Psoas muscle (tissue), 8 donors: ENCODE results near the gene CCDC92B. TPM values are rescaled to one million over a fixed set of nuclear protein-coding genes. Genes with fewer than 3 reads are reported as not detected.

ENCODE experiments used
- ATAC-seq, 4 donors: fragments of 200-7000 bp; cut with Tn5 transposase; one replicate each; pipeline ENCODE4 v1.9.1; 2020; ENCODE audit warnings: moderate library complexity in 3 of 4, mild to moderate bottlenecking in 2 of 4
- DNase-seq, 2 donors: peaks; one replicate each; pipeline ENCODE4 v3.0.0-alpha.2; 2020
- H3K27ac ChIP-seq: fragments of 200-600 bp; one replicate; pipeline ENCODE4 v1.8.0; 2022
- H3K27me3 ChIP-seq, 3 donors: fragments of 200-600 bp in 1 of 3; one replicate each; pipeline versions ENCODE4 v1.6.1 to v1.8.0; 2013 to 2022; ENCODE audit warnings: low read length in 2 of 3, mild to moderate bottlenecking in 2 of 3, moderate library complexity in 1 of 3; ENCODE audit not compliant: insufficient read depth in 3 of 3
- H3K36me3 ChIP-seq, 2 donors: fragments of 200-600 bp in 1 of 2; one replicate each; pipeline versions ENCODE4 v1.6.1 to v1.8.0; 2013 to 2022; ENCODE audit warnings: low read depth in 1 of 2, mild to moderate bottlenecking in 1 of 2, moderate library complexity in 1 of 2; ENCODE audit not compliant: insufficient read depth in 1 of 2
- H3K4me1 ChIP-seq: fragments of 200-600 bp; one replicate; pipeline ENCODE4 v1.8.0; 2022
- H3K4me3 ChIP-seq: fragments of 200-600 bp; one replicate; pipeline ENCODE4 v1.8.0; 2022; ENCODE audit warnings: mild to moderate bottlenecking
- H3K9me3 ChIP-seq: fragments of 200-600 bp; one replicate; pipeline ENCODE4 v1.8.0; 2022
- WGBS, 3 donors: extraction: QIAGEN DNeasy Blood & Tissue Kit; methylation state at CpG; one replicate each; pipeline versions ENCODE4 v1.1.6 to v1.1.7; 2013; 5-methylcytosine and 5-hydroxymethylcytosine counted together
- intact Hi-C, 2 donors: fragments of 100-400 bp; cut with DNase I; formaldehyde crosslinking; loops; one replicate each; pipeline versions ENCODE4 v1.11.0 to v1.14.2; 2022
- polyA plus RNA-seq, 3 donors: library from polyadenylated mRNA; stranded (reverse); fragments of 200-250 nt; gene quantifications; one replicate each; pipeline ENCODE4 v1.2.3, GENCODE V29; 2013
- total RNA-seq, 4 donors: library from RNA; stranded (reverse); fragmentation: NEBNext Ultra II Directional in 2 of 4; extraction: Animal tissue kit (Norgen Biotek cat#: 25700) in 2 of 4; gene quantifications; one replicate each; pipeline versions ENCODE4 v1.2.1 to v1.2.4, GENCODE V29; 2021 to 2023
- TF ChIP-seq, protein P1 (sequence below): fragments of 200-600 bp; IDR thresholded peaks from one replicate; pipeline ENCODE4 v1.8.0; 2022; ENCODE audit warnings: antibody characterized with exemption
- donor health status: healthy with polysubstance abuse.
- donor health status: DM: no; HTN: no; CAD: no; lungs with moderate emphysema.
- donor health status: Bipolar disorder and iron deficiency.
- donor health status: healthy.
- donor health status: DM: yes; HTN: yes; CAD: no.
- donor health status: DM: no; HTN: no; CAD: no.
- donor health status: DM: no; HTN: no; CAD: no.
- donor health status: DM: yes; HTN: yes; CAD: no.

Gene CCDC92B
- total and polyA plus RNA-seq, 7 donors = 0.01 to 0.23 (median 0.07) TPM; not detected in 3

DNA sequence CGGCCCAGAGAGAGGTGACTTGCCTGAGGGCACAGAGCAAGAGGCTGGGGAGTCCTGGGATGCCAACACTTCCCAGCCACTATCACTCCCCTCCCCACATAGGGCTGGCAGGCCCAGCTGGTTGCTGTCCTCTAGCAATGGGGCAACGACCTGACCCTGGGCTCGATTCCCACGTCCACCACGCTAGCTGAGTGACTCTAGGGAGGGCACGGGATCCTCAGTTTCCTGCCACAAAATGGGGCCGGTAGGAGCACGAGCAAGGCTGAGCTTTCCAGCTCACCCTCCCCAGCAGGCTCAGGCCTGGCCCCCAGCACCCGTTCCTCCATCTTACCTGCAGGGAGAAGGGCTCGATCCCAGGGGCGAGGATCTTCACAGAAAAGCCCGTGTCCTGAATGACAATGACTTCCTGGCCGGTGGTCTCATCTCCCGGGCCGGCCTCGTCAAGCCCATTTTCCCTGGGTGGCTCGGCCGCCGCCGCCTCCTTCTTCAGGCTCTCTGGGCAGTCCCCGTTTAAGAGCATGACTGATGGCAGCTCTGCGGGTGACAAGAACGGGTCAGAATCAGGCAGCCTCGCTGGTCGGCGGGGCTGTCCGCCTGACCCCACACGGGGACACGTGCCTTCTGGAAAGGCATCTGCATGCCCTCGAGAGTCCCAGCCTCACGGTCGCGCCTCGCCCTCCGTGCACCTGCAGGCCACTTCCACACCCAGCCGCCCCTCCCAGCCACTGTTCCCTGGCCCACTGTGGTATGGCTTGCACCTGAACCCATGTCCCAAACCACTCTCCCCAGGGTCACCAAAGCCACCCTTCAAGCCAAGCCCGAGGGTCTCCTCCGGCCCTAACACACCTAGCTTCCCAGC, 45.2 kb downstream of the CCDC92B start:
- WGBS, 3 donors = 51 to 68% (median 64%) methylated on average over 31 to 38 of the region's 38 CpGs
- Histone ChIP-seq H3K9me3 (no peaks in the 10 kb centered on the region), H3K4me3 (no peak overlapping the region), H3K27me3 (no peaks in the 10 kb centered on the region), H3K27ac (peak overlapping the region; percentile 16), H3K36me3 (peaks cover 3 to 51% of the 10 kb centered on the region in 2 donors), H3K4me1 (peaks cover 41% of the 10 kb centered on the region)
- DNase-seq (peak; percentile 30 to 55), ATAC-seq (no peak)
- intact Hi-C loops = loop anchor here in 1 of 2 donors (10.0 kb wide), 1 partner anchor 189 kb away; the partner anchor contains the start of gene METTL16
- TF ChIP-seq, protein P1, sequence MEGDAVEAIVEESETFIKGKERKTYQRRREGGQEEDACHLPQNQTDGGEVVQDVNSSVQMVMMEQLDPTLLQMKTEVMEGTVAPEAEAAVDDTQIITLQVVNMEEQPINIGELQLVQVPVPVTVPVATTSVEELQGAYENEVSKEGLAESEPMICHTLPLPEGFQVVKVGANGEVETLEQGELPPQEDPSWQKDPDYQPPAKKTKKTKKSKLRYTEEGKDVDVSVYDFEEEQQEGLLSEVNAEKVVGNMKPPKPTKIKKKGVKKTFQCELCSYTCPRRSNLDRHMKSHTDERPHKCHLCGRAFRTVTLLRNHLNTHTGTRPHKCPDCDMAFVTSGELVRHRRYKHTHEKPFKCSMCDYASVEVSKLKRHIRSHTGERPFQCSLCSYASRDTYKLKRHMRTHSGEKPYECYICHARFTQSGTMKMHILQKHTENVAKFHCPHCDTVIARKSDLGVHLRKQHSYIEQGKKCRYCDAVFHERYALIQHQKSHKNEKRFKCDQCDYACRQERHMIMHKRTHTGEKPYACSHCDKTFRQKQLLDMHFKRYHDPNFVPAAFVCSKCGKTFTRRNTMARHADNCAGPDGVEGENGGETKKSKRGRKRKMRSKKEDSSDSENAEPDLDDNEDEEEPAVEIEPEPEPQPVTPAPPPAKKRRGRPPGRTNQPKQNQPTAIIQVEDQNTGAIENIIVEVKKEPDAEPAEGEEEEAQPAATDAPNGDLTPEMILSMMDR = no peak

DNA sequence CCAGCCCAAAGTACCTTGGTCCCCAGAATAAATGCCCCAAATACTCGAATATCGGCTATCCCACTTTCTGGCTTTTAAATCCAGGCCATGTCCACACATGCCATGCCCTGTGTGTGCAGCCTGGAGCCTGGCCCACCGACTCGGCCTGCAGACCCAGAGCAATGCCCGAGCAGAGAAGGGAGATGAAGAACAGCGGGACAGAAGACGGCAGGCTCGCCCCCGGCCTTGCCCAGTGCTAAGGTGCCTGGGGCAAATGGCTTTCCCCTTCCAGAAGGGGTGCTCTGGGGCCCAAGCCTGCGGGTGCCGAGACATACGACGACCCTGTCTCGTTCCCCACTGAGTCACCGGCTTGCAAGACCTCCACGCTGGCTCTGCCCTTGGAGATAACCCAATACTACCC, 45.8 kb downstream of the CCDC92B start:
- Histone ChIP-seq H3K36me3 (peaks cover 3 to 57% of the 10 kb centered on the region in 2 donors), H3K27me3 (no peaks in the 10 kb centered on the region), H3K4me3 (no peak overlapping the region), H3K4me1 (peaks cover 35% of the 10 kb centered on the region), H3K27ac (peak overlapping the region; percentile 16), H3K9me3 (no peaks in the 10 kb centered on the region)
- no peak for ATAC-seq
- intact Hi-C loops = loop anchor here in 1 of 2 donors (10.0 kb wide), 1 partner anchor 189 kb away; the partner anchor contains the start of gene METTL16
- 83 to 94% (median 84%) methylated on average over 12 to 16 of the region's 16 CpGs for WGBS, 3 donors
- DNase-seq = peak in 1 of 2 donors; percentile 48
- TF ChIP-seq, protein P1 = no peak

DNA sequence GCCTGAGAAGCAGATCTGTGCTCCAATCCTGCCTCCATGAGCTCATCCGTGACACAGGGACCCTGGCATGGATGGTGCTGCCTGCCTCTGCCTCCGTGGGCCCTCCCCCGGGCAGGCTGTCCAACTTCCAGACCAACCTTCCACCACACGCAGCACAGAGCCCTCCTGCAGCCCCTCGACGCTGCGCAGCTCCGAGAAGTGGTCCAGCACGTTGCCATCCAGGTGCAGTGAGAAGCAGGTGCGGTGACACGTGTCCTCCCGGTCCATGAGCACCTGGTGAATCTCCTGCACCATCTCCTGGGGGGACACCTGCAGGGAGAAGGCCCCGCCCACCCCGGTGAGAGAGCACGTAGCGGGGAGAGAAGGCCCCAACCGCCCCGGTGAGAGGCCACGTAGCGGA, 46.3 kb downstream of the CCDC92B start:
- TF ChIP-seq, protein P1 = no peak
- intact Hi-C loops = loop anchor here in 1 of 2 donors (10.0 kb wide), 1 partner anchor 188 kb away; the partner anchor contains the start of gene METTL16
- 81 to 91% (median 84%) methylated on average over 20 of the region's 20 CpGs for WGBS, 3 donors

DNA sequence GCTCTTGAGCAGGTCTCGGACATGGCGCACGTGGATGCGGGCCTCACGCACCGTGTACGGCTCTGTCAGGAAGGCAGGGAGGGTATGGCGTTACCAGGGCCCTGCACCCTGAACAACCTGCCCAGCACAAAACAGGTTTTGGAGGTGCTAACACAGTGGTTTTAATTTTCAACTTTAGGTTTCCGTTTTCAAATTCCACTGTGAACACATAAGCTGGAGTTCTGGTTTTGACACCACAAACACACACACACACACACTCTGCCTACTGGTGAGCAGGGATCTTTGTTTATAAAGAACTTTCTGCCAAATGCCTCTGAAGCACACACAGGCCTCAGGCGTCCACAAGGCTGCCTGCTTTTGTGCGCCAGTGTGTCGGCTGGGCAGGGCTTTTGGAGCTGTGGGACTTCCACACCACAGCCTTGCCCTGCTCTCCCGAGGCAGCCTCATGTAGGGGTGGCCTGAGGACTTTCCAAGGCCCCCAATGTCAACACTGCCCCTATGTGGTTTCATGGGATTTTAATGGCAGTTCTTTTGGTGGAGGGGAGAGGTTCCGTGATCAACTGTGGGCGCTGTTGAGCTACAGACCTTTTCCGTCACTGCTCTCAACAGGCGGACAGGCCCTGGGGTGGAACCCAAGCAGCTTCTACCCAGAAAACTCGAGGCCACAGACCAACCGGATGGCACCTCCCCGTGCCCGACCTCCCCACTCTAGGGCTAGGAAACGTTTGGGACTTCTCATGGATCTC, 47.3 kb downstream of the CCDC92B start:
- Histone ChIP-seq H3K27me3 (no peaks in the 10 kb centered on the region), H3K9me3 (no peaks in the 10 kb centered on the region), H3K4me1 (peaks cover 22% of the 10 kb centered on the region), H3K36me3 (peaks cover 7 to 71% of the 10 kb centered on the region in 2 donors), H3K27ac (no peak overlapping the region), H3K4me3 (no peak overlapping the region)
- no peak for ATAC-seq
- TF ChIP-seq, protein P1 = no peak
- 77 to 90% (median 77%) methylated on average over 22 of the region's 22 CpGs for WGBS, 3 donors
- DNase-seq = peak in 1 of 2 donors; percentile 20
- intact Hi-C loops = loop anchor here in 1 of 2 donors (10.0 kb wide), 1 partner anchor 187 kb away; the partner anchor contains the start of gene METTL16

More for the DNA sequence above, 46.3 kb downstream of the CCDC92B start:
- Histone ChIP-seq H3K27me3 (no peaks in the 10 kb centered on the region), H3K4me3 (no peak overlapping the region), H3K9me3 (no peaks in the 10 kb centered on the region), H3K27ac (no peak overlapping the region), H3K4me1 (peaks cover 31% of the 10 kb centered on the region), H3K36me3 (peaks cover 6 to 61% of the 10 kb centered on the region in 2 donors)
- ATAC-seq (no peak), DNase-seq (peak in 1 of 2 donors; percentile 46)
